ENCODE results near the gene MATN4.

The MATN4 gene

GRCh38 chr20:45313065-45313695 is 5.1 kb upstream of the MATN4 start:
- DNase-seq, result no peak

- DNase-seq, result no peak
These were observed 4.1 kb upstream of the MATN4 start for GRCh38 chr20:45312241-45312640.

- DNase-seq, result peak; percentile 48 to 66
These were observed 3.6 kb upstream of the MATN4 start for GRCh38 chr20:45311589-45312211.

- DNase-seq, result no peak
These were observed 976 bp upstream of the MATN4 start for GRCh38 chr20:45309075-45309474.

GRCh38 chr20:45307076-45307640 is 941 bp downstream of the MATN4 start:
- DNase-seq, result no peak

- peak in 1 of 2 experiments; percentile 49 for DNase-seq
These were observed 1.6 kb downstream of the MATN4 start, which contains the start of gene RBPJL for GRCh38 chr20:45306431-45306982. RBPJL (plus strand) TSS chr20:45306840; CDS start chr20:45306923, 83 bp downstream.

GRCh38 chr20:45305262-45305661 is 2.8 kb downstream of the MATN4 start:
- DNase-seq, result no peak

GRCh38 chr20:45304464-45304999 is 3.6 kb downstream of the MATN4 start:
- DNase-seq, result no peak

GRCh38 chr20:45303586-45304463 is 4.3 kb downstream of the MATN4 start:
- DNase-seq, result no peak

- DNase-seq, result no peak
These were observed 6.3 kb downstream of the MATN4 start for GRCh38 chr20:45301824-45302271.

GRCh38 chr20:45300961-45301360 is 7.1 kb downstream of the MATN4 start:
- peak in 1 of 2 experiments; percentile 27 for DNase-seq

- DNase-seq, result no peak
These were observed 8.3 kb downstream of the MATN4 start for GRCh38 chr20:45299786-45300185.

- no peak for DNase-seq
These were observed 10.2 kb downstream of the MATN4 start for GRCh38 chr20:45297786-45298497.

GRCh38 chr20:45294659-45295058 is 13.4 kb downstream of the MATN4 start:
- no peak for DNase-seq

- no peak for DNase-seq
These were observed 14.1 kb downstream of the MATN4 start for GRCh38 chr20:45294003-45294368.

- peak; percentile 73 to 85 for DNase-seq
These were observed 14.8 kb downstream of the MATN4 start for GRCh38 chr20:45293041-45294002.

GRCh38 chr20:45292343-45292742 is 15.8 kb downstream of the MATN4 start:
- DNase-seq, result no peak

- DNase-seq, result no peak
These were observed 16.6 kb downstream of the MATN4 start for GRCh38 chr20:45291526-45291925.

GRCh38 chr20:45290677-45291355 is 17.3 kb downstream of the MATN4 start:
- peak; percentile 52 to 59 for DNase-seq

Measured in stimulated activated CD4-positive, alpha-beta T cell treated with anti-CD3 and anti-CD28 coated beads, Interleukin-4, amount 100 ng/mL, for 4 hours (primary cell).